Gastrocnemius medialis (tissue), 4 donors: Measurements from ENCODE around the gene RRP1.

Source experiments
- CTCF ChIP-seq, 5 experiments: fragments of 450-650 bp in 3 of 5; fragments of 200-600 bp in 2 of 5; sonication (generic) in 2 of 5; IDR thresholded peaks in 4 of 5; conservative IDR thresholded peaks in 1 of 5; 1 replicate in 4 of 5; 2 replicates in 1 of 5; pipeline ENCODE4 v1.5.1; 2016 to 2019; ENCODE audit warnings: antibody characterized with exemption in 5 of 5, mild to moderate bottlenecking in 3 of 5, moderate library complexity in 3 of 5
- POLR2A ChIP-seq, 2 donors: fragments of 450-650 bp; IDR thresholded peaks; one replicate each; pipeline ENCODE4 v1.6.1; 2017; ENCODE audit warnings: antibody characterized with exemption in 2 of 2, mild to moderate bottlenecking in 2 of 2, moderate library complexity in 2 of 2

- TF ChIP-seq CTCF (IDR thresholded peaks at IDR 0.05 in 4 of 5, conservative IDR thresholded peaks at IDR 0.05 in 1 of 5) (no peak), POLR2A (IDR thresholded peaks at IDR 0.05) (no peak)
Measured at GRCh38 chr21:43767498-43767983, 21.8 kb upstream of the RRP1 start.
